HG03457 (cell line): ENCODE measurements around the gene PBX1.

ENCODE experiments used
- ATAC-seq: cut with Tn5 transposase; IDR thresholded peaks from one replicate; pipeline ENCODE4 v1.9.1; 2021; ENCODE audit warnings: moderate number of reproducible peaks; ENCODE audit not compliant: unreplicated experiment

PBX1 gene

GRCh38 chr1:164713456-164714207, 154.6 kb downstream of the PBX1 start:
- ATAC-seq = no peak

GRCh38 chr1:164716992-164717703, 158.2 kb downstream of the PBX1 start:
- no peak for ATAC-seq

- no peak for ATAC-seq
These were observed 159.8 kb downstream of the PBX1 start for GRCh38 chr1:164718821-164719220.

- ATAC-seq = no peak
These were observed 160.9 kb downstream of the PBX1 start for GRCh38 chr1:164719676-164720439.

GRCh38 chr1:164720440-164721227, 161.7 kb downstream of the PBX1 start:
- no peak for ATAC-seq

- ATAC-seq = no peak
These were observed 162.2 kb downstream of the PBX1 start for GRCh38 chr1:164721228-164721496.

- no peak for ATAC-seq
These were observed 164.4 kb downstream of the PBX1 start for GRCh38 chr1:164723296-164723798.

GRCh38 chr1:164725401-164725800, 166.4 kb downstream of the PBX1 start:
- ATAC-seq = no peak

- ATAC-seq = no peak
These were observed 167.3 kb downstream of the PBX1 start for GRCh38 chr1:164726235-164726634.

GRCh38 chr1:164728719-164729118, 169.7 kb downstream of the PBX1 start:
- no peak for ATAC-seq

- ATAC-seq = no peak
These were observed 172.3 kb downstream of the PBX1 start for GRCh38 chr1:164731161-164731876.

- ATAC-seq = no peak
These were observed 174.1 kb downstream of the PBX1 start for GRCh38 chr1:164733070-164733469.

- no peak for ATAC-seq
These were observed 174.8 kb downstream of the PBX1 start for GRCh38 chr1:164733734-164734133.

- ATAC-seq = no peak
These were observed 176.5 kb downstream of the PBX1 start for GRCh38 chr1:164735315-164736052.

- ATAC-seq = no peak
These were observed 177.2 kb downstream of the PBX1 start for GRCh38 chr1:164736137-164736536.

GRCh38 chr1:164739189-164739588, 180.2 kb downstream of the PBX1 start:
- no peak for ATAC-seq

- ATAC-seq = no peak
These were observed 181.1 kb downstream of the PBX1 start for GRCh38 chr1:164740000-164740526.

GRCh38 chr1:164742745-164743144, 183.8 kb downstream of the PBX1 start:
- ATAC-seq = no peak

- ATAC-seq = no peak
These were observed 185.0 kb downstream of the PBX1 start for GRCh38 chr1:164743976-164744375.
